Vagina (tissue), 2 donors: ENCODE measurements around the gene IGLL5. TPM values are rescaled to one million over a fixed set of nuclear protein-coding genes. Genes with fewer than 3 reads are reported as not detected.

ENCODE experiments used
- DNase-seq, 2 donors: peaks; one replicate each; pipeline ENCODE4 v3.0.0-alpha.2; 2017; ENCODE audit errors: extremely low spot score in 2 of 2
- H3K27ac ChIP-seq: fragments of 200-600 bp; sonication (generic); one replicate; pipeline ENCODE4 v1.5.1; 2019
- H3K27me3 ChIP-seq: fragments of 200-600 bp; sonication (generic); one replicate; pipeline ENCODE4 v1.5.1; 2019
- H3K36me3 ChIP-seq, 2 donors: fragments of 200-600 bp; sonication (generic); one replicate each; pipeline ENCODE4 v1.5.1; 2017 to 2019
- H3K4me1 ChIP-seq: fragments of 200-600 bp; sonication (generic); one replicate; pipeline ENCODE4 v1.5.1; 2019
- H3K4me3 ChIP-seq, 2 donors: fragments of 200-600 bp; sonication (generic); 1 replicate in 1 of 2; 2 replicates in 1 of 2; pipeline ENCODE4 v1.5.1; 2016 to 2019
- H3K9me3 ChIP-seq: fragments of 200-600 bp; sonication (generic); one replicate; pipeline ENCODE4 v1.5.1; 2019
- POLR2A ChIP-seq, 2 donors: fragments of 450-650 bp; IDR thresholded peaks; one replicate each; pipeline ENCODE4 v1.6.1; 2017; ENCODE audit warnings: antibody characterized with exemption in 2 of 2, mild to moderate bottlenecking in 2 of 2, moderate library complexity in 2 of 2
- POLR2AphosphoS5 ChIP-seq, 2 donors: sonication (generic); formaldehyde crosslinking; IDR thresholded peaks; one replicate each; pipeline ENCODE4 v1.9.0; 2017; ENCODE audit warnings: antibody characterized with exemption in 2 of 2, mild to moderate bottlenecking in 2 of 2, low read depth in 1 of 2; ENCODE audit not compliant: insufficient read depth in 1 of 2
- intact Hi-C: fragments of 100-400 bp; cut with DNase I; formaldehyde crosslinking; loops from one replicate; pipeline ENCODE4 v1.15.1; 2023
- total RNA-seq: library from RNA; depleted of rRNA; stranded (reverse); fragments of >200 nt; gene quantifications from one replicate; pipeline ENCODE4 v1.2.3, GENCODE V29; 2016
- TF ChIP-seq, protein P1 (sequence below), 3 experiments: fragments of 450-650 bp in 2 of 3; fragments of 200-600 bp in 1 of 3; sonication (generic) in 1 of 3; IDR thresholded peaks; one replicate each; pipeline ENCODE4 v1.5.1; 2017 to 2019; ENCODE audit warnings: antibody characterized with exemption in 3 of 3, mild to moderate bottlenecking in 2 of 3, moderate library complexity in 2 of 3

Gene IGLL5
- total RNA-seq, 1 donor from 2014 or later, result 1.7 TPM

DNA sequence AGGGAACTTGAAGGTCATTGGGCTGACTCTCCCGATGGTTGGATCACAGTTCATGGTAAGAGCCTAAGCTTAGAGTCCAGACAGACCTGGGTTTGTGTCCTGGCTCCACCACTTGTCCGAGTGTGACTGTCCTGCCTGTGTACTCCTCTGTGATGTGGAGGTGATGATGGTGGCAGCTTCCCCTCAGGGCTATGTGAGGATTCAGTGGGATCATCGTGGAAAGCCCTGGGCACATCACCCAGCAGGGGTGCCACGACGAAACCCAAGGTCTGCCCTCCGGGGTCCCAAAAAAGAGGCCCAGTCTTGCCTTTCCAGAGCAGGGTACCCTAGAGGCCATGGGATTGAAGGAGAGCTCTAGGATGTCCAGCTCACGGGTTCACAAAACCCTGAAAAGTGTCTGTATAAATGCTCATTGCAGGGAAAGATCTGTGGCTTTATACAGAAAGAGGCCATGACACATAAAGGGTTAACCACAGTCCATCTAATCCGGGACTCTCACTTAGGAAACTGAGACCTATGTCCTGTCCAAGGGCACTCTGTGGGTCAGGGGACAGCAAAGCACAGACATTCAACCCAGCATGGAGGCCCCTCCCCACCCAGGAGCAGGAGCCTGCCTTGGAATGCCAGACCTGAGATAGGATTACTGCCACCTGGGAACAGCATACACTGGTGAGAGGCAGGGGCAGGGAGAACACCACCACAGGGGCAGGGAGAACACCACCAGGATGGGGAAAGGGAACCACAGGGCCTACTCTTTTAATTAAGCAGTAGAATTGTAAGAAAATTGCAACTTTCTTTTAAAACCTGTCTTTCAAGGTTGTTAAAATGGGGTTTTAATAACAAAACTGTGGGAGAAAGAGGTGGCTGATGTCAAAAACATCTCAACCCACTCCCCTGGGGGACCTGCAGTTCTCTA lies 51.3 kb downstream of the IGLL5 start:
- Histone ChIP-seq H3K4me1 (no peaks in the 10 kb centered on the region), H3K27me3 (no peaks in the 10 kb centered on the region), H3K36me3 (no peaks in the 10 kb centered on the region), H3K27ac (no peak overlapping the region), H3K9me3 (no peaks in the 10 kb centered on the region), H3K4me3 (no peak overlapping the region)
- TF ChIP-seq POLR2A (IDR thresholded peaks at IDR 0.05) (no peak), POLR2AphosphoS5 (IDR thresholded peaks at IDR 0.05; ENCODE audit: insufficient read depth in 1 of 2, low read depth in 1 of 2) (no peak)
- TF ChIP-seq, protein P1, sequence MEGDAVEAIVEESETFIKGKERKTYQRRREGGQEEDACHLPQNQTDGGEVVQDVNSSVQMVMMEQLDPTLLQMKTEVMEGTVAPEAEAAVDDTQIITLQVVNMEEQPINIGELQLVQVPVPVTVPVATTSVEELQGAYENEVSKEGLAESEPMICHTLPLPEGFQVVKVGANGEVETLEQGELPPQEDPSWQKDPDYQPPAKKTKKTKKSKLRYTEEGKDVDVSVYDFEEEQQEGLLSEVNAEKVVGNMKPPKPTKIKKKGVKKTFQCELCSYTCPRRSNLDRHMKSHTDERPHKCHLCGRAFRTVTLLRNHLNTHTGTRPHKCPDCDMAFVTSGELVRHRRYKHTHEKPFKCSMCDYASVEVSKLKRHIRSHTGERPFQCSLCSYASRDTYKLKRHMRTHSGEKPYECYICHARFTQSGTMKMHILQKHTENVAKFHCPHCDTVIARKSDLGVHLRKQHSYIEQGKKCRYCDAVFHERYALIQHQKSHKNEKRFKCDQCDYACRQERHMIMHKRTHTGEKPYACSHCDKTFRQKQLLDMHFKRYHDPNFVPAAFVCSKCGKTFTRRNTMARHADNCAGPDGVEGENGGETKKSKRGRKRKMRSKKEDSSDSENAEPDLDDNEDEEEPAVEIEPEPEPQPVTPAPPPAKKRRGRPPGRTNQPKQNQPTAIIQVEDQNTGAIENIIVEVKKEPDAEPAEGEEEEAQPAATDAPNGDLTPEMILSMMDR (IDR thresholded peaks at IDR 0.05), result no peak
- intact Hi-C loops, result no loop called here
- no peak for DNase-seq

DNA sequence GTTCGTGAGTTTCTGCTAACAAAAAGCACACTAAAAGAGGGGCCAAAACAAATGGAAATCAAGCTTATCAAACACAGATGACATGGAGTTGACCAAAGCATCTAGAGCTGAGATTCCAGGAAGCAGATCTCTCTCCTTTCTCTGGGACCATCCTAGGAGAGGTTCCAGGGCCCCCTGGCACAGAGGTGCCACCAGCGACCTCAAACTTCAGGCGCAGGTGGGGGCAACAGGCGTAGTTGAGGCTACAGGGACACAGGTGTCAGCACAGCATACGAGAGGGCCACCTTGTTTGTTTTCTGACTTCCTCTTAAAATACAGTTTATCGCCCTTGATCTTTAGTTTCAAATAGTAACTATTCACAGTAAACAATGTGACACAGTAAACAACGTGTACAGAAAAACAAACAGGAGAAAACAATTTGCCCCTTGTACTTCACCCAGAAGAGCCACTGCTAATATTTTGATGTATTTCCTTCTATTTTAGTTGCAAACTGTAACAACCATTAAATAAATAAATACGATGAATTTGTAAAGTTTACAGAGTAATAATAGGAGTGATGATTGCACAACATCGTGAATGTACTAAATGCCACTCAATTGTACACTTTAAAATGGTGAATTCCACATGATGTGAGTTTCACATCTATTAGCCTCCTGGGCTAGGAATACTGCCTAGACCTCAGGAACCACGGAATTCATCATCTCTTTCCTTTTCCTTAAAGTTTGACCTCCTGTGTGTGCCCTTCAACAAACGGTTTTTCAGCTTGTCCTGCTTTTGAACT lies 52.2 kb downstream of the IGLL5 start:
- no peaks in the 10 kb centered on the region for H3K27me3 ChIP-seq
- no peaks in the 10 kb centered on the region for H3K4me1 ChIP-seq
- H3K27ac ChIP-seq, result no peak overlapping the region
- intact Hi-C loops, result no loop called here
- no peaks in the 10 kb centered on the region for H3K36me3 ChIP-seq
- TF ChIP-seq, protein P1 (IDR thresholded peaks at IDR 0.05), result no peak
- TF ChIP-seq POLR2A (IDR thresholded peaks at IDR 0.05) (no peak), POLR2AphosphoS5 (IDR thresholded peaks at IDR 0.05; ENCODE audit: insufficient read depth in 1 of 2, low read depth in 1 of 2) (no peak)
- no peak overlapping the region for H3K4me3 ChIP-seq
- DNase-seq, result no peak
- H3K9me3 ChIP-seq, result no peaks in the 10 kb centered on the region

DNA sequence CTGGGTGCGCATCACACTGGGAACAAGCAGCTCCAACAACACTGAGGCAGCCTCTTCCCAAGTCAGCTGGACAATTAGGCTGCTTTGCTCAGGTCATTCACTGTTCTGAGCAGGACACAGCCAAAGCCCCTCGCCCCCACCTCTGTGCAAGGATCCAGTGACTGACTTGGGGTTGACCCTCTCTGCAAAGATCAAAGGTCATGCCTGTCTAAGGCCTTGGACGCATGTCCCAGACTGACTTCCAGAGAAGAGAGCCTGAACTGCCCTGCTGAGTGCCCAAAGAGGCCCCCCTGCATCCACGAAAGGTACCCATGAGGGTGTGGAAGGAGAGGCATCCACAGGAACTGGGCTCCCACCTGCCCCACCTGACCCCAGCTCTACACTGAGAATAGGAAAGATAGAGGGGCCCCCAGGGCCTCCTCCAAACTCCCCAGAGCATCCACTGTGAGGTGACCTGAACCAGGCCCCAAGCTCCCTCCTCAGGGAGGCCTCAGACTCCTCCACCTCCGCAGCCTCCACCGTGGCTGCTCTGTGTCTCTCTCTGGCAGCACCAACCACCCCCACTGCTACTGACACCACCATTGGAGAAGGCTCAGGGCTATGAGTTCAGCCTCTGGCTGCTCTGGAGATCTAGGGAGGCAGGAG lies 53.5 kb downstream of the IGLL5 start:
- no peak overlapping the region for H3K4me3 ChIP-seq
- no peaks in the 10 kb centered on the region for H3K36me3 ChIP-seq
- intact Hi-C loops, result no loop called here
- TF ChIP-seq, protein P1 (IDR thresholded peaks at IDR 0.05), result no peak
- no peak for TF ChIP-seq POLR2AphosphoS5 (IDR thresholded peaks at IDR 0.05; ENCODE audit: insufficient read depth in 1 of 2, low read depth in 1 of 2)
- TF ChIP-seq POLR2A (IDR thresholded peaks at IDR 0.05), result no peak
- no peak overlapping the region for H3K27ac ChIP-seq
- H3K4me1 ChIP-seq, result no peaks in the 10 kb centered on the region
- no peak for DNase-seq
- no peaks in the 10 kb centered on the region for H3K9me3 ChIP-seq
- no peaks in the 10 kb centered on the region for H3K27me3 ChIP-seq

DNA sequence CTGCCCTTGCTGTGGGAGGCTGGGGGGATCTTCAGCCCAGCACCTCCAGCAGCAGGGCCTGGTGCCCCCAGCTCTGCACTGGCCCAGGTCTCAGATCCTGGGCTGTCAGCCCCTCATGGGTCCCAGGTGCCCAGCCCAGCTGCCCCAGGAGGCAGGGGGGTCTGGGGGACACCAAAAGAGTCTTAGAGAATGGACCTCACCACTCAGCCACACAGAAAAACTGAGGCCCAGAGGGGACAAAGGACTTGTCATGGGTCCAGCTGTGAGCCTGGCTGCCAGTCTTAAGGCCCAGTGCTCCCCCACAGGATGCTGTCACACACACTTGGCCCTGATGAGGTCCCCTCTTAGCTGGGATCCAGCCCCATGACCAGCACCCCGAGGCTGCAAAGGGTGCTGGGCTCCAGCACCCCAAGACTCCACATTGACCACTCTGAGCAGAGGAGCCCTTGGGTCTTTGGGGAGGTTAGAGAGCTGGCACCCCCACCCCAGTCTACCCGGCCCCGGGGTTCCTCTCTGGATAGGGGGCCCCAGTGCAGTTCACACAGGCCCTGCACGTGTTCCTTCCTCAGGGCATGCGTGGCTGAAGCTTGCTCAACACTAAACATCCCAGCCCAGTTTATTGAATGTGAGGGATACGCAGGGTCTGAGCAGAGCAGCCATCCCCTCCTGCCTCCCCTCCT lies 54.4 kb downstream of the IGLL5 start:
- no peaks in the 10 kb centered on the region for H3K4me1 ChIP-seq
- no peak overlapping the region for H3K27ac ChIP-seq
- no peaks in the 10 kb centered on the region for H3K9me3 ChIP-seq
- H3K4me3 ChIP-seq, result no peak overlapping the region
- intact Hi-C loops, result no loop called here
- peak in 1 of 2 donors; percentile 84 for DNase-seq
- no peaks in the 10 kb centered on the region for H3K27me3 ChIP-seq
- H3K36me3 ChIP-seq, result no peaks in the 10 kb centered on the region
- TF ChIP-seq, protein P1 (IDR thresholded peaks at IDR 0.05), result no peak
- TF ChIP-seq POLR2A (IDR thresholded peaks at IDR 0.05) (no peak), POLR2AphosphoS5 (IDR thresholded peaks at IDR 0.05; ENCODE audit: insufficient read depth in 1 of 2, low read depth in 1 of 2) (no peak)
